Measurements from ENCODE around the gene C19orf25.

GRCh38 chr19:1486720-1487575 lies 7.9 kb upstream of the C19orf25 start:
- TF ChIP-seq EZH2 (IDR thresholded peaks at IDR 0.05) (no peak), POLR2AphosphoS5 (IDR thresholded peaks at IDR 0.05; ENCODE audit: borderline replicate concordance, low read depth, low read length) (no peak)

Measured in SK-N-MC (cell line).